Dedifferentiated amniotic fluid mesenchymal stem cell (primary cell): Measurements from ENCODE around the gene LGALS7.

ENCODE experiments used
- DNase-seq: peaks from one replicate; pipeline ENCODE4 v3.0.0-alpha.2; 2016; ENCODE audit errors: extremely low spot score

LGALS7 gene

DNA sequence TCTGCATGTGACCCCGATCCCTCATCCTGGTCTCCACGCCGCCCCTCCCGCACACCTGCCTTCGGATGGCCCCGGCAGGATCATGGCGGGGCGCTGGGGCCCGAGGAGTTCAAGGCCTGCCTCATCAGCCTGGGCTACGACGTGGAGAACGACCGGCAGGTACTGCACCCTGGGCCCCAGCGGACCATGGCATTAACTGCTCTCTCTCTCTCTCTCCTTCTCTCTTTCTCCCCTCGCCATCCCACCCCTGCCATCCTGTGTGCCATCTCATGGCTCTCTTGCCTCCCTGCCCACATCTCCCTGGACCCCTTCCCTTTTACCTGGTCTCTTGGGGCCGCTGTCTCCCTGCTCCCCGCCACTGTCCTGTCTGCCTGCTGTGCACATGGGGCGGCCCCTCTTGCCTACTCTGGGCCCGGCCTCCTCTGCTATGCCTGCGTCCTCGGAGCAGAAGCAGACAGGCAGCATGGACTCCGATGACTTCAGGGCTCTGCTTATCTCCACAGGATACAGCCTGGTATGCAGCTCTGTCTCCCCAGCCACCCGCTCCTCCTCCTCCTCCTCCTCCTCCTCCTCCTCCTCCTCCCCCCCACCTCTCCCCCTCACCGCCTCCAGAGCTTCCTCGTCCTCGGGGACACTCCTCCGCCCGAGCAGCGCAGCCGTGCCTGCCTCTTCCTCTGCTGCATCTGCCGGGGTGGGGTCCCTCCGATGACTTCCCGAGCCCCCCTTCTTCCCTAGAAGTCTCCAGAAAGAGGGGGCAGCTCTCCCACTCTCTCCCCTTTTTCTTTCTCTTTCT is 45.3 kb downstream of the LGALS7 start:
- DNase-seq: no peak

DNA sequence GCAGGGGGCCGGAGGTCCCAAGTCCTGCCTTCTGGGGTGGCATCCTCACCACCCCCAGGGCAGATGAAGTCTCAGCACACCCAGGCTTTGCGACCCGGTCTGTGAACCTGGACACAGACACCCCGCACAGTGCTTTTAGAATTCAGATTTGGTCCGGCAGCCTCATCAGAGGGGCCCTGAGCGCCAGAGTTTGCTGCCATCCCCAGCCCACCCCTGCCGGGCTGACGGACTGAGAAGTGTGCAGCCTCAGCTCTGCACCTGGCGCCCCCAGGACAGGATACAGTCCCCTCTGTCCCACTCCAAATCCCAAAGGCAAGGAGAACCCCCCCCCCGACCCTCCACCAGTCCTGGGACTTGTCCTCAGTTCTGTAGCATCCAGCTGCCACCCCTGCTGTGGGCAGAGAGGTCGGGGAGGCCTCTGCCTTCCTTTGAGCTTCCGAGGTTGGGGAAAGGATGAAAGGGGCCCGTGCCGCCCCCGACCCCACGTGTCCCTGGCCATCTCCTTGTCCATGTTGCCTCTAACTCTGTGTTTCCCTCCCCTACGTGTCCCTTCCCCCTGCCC is 45.9 kb downstream of the LGALS7 start:
- no peak for DNase-seq

DNA sequence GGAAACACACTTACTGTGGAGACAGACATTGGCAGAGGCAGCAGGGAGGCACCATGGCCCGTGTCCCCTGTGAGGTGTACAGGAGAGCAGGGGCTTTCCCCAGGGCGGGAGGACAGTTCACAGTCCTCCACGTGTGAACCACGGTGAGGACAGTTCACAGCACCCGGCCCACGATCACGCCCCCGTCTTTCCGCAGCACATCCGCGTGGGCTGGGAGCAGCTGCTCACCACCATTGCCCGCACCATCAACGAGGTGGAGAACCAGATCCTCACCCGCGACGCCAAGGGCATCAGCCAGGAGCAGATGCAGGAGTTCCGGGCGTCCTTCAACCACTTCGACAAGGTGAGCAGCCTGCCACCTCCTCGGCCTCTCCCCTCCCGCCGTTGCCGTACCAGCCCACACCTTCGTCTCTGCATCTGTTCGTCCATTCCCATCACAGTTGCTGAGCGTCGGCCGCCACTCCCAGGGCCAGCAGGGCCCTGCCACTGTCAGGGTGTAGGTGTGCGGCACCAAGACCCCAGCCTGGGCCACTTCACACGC is 46.5 kb downstream of the LGALS7 start:
- DNase-seq: no peak

DNA sequence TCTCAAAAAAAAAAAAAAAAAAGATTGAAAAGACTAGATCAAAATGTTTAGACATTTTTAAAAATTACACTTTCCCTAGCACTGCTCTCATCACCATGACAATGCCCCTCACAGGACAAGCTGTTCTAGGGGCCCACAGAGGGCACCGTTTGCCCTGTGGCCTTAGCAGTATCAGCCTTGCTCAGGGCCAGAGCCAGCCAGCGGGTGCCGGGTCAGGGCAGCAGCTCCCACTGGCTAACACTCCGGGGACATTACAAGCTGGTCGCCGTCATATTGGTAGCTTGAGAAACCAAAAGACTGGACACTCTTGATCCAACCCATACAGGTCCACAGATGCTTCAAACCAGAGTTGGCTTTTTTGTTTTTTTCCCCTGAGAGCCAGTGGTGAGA is 47.0 kb downstream of the LGALS7 start:
- DNase-seq: no peak

DNA sequence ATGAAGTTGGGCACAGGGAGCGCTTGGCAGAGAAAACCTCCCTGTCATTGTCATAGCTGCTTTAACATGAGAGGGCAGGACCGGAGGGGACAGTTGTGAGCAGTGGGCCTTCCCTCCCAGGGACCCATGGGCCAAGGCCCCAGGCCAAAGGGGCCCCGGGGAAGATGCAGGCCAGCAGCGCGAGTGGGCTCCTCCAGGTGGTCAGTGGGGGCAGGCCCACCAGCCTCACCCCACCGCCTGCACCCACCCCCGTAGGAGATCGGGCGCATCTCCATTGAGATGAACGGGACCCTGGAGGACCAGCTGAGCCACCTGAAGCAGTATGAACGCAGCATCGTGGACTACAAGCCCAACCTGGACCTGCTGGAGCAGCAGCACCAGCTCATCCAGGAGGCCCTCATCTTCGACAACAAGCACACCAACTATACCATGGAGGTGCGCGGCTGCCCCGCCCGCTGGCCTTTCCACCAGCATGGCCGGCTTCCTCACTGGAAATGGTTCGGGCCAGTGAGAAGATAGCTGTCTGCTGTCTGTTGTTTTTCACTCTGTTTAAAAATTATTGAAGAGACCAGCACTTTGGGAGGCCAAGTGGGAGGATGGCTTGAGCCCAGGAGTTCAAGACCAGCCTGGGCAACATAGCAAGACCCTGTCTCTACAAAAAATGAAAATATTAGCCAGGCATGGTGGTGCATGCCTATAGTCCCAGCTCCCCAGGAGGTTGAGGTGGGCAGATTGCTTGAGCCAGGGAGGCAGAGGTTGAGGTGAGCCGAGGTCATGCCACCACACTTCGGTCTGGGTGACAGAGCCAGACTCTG is 47.6 kb downstream of the LGALS7 start:
- no peak for DNase-seq

DNA sequence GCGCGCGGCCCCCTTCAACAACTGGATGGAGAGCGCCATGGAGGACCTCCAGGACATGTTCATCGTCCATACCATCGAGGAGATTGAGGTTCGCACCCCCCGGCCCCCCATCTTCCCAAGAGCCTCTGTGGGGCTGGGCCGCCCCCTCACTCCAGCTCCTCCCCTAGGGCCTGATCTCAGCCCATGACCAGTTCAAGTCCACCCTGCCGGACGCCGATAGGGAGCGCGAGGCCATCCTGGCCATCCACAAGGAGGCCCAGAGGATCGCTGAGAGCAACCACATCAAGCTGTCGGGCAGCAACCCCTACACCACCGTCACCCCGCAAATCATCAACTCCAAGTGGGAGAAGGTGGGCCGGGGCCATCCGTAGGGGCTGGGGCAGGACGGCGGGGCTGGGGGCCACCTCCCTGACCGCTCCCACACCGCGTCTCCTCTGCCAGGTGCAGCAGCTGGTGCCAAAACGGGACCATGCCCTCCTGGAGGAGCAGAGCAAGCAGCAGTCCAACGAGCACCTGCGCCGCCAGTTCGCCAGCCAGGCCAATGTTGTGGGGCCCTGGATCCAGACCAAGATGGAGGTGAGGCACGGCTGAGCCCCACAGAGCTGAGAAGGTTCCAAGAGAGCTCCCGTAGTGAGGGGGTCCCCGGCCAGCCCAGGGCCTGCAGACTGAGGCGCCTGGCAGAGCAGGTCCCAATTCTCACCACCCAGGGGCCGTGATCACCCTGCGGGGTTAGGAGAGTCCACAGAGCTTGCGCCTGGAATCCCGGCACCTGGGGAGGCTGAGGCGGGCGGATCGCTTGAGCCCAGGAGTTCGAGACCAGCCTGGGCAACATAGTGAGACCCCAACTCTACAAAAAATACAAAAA is 49.1 kb downstream of the LGALS7 start:
- no peak for DNase-seq

DNA sequence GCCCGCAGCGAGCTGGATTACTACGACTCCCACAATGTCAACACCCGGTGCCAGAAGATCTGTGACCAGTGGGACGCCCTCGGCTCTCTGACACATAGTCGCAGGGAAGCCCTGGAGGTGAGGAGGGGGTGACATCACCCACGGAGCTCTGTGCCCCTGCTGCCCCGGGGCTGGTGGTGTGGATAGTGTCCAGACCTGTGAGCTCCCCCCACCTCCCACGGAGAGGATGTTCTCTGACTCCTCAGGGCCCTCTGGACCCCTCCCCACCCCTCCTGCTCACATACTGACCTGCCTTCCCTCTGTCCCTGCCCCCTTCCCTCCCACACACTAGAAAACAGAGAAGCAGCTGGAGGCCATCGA is 49.7 kb downstream of the LGALS7 start:
- no peak for DNase-seq

DNA sequence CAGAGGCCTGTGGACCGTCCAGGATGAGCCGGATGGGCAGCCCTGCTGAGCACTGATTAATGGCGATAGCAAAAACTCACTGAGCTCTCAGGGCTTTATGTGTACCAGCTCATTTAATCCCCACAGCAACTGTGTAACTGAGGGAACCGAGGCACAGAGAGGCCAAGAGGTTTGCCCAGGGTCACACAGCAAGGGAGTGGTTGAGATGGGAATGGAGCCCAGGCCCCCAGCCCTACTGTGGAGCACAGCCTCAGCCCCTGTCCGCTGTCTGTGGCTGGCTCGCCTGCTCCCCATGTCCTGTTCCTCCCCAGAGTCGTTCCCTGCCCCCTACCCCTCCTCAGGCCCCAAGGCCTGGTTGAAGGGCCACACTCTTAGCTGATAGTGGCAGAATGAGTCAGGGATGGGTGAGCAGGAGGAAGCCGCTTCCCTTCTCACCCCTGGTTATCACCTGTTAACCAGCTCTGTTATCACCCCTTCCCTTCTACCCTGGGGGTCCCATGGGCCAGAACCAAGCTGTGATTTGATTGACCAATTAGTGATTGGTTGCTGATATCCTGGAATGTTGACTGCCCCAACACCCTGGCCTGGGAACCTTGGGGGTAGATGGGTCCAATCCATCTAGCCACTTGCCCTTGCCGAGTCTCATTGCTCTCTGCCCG is 50.2 kb downstream of the LGALS7 start:
- no peak for DNase-seq

DNA sequence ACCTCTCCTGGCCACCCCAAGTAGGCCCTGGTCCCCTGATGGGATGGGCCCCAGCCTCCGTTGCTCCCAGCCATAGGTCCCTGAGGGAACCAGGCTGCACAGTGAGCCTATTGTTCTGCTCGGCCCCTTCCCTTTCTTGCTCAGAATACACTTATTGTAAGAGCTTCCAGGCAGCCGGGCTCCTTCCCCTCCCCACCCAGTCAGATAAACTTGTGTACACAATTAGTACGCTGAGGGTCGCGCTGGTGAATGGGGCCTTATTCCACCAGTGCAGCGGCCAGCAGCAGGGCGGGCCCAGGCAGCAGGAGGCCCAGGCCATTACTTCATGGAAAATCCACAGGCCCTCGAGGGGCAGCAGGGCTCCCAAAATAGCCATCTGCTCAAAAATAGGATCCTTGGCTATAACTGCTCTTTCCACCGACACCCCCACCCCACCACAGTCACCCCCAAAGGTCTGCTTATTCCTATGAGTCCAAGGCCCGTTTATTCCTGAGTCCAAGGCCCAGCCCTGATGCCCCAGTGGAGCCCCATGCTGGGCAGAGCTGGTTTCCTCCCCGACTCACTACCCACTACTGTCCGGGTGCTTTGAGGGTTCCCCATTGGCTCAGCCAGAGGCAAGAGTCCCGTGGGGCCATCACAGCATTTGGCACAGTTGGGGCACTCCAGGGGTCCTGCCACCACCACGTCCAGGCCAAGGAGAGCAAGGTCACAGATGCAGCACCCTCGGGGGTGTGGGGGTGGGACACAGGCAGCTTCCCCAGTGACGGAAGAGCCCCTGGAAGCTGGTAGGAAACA is 51.1 kb downstream of the LGALS7 start:
- DNase-seq: no peak

DNA sequence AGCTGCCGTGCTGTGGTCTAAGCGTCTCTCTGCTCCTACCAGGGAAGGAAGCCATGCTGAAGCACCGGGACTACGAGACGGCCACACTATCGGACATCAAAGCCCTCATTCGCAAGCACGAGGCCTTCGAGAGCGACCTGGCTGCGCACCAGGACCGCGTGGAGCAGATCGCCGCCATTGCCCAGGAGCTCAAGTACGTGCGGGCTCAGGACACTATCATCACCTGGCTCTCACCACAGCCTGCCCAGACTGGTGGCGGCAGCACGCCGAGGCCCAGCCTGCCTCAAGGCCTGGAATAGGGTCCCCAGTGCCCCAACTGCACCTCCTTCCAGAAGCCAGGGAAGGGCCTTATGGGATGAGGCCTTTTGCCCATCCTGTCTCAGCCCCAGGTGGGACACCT is 51.8 kb downstream of the LGALS7 start:
- no peak for DNase-seq
